RWPE2 (cell line): ENCODE data around the gene FSD1.

Experiments
- ATAC-seq: fragments of 200-7000 bp; cut with Tn5 transposase; 3 replicates; pipeline ENCODE4 v1.9.1; 2021; ENCODE audit warnings: low read depth
- DNase-seq: peaks from one replicate; pipeline ENCODE4 v3.0.0-alpha.2; 2020; ENCODE audit warnings: low spot score
- H3K27ac ChIP-seq: fragments of 450-650 bp; 2 replicates; pipeline ENCODE4 v1.5.1; 2017; ENCODE audit warnings: mild to moderate bottlenecking; ENCODE audit not compliant: poor library complexity, severe bottlenecking
- H3K27me3 ChIP-seq: fragments of 250-450 bp; sonication (Bioruptor Pico); 2 replicates; pipeline ENCODE4 v1.5.1; 2021; ENCODE audit warnings: mild to moderate bottlenecking, moderate library complexity; ENCODE audit not compliant: insufficient read depth, poor library complexity, severe bottlenecking
- H3K36me3 ChIP-seq: fragments of 250-450 bp; sonication (Bioruptor Pico); 2 replicates; pipeline ENCODE4 v1.5.1; 2020; ENCODE audit warnings: low read depth, mild to moderate bottlenecking, moderate library complexity
- H3K4me1 ChIP-seq: fragments of 250-450 bp; sonication (Bioruptor Pico); 2 replicates; pipeline ENCODE4 v1.5.1; 2021; ENCODE audit warnings: mild to moderate bottlenecking, moderate library complexity; ENCODE audit not compliant: insufficient read depth, poor library complexity, severe bottlenecking
- H3K4me3 ChIP-seq: fragments of 250-450 bp; sonication (Bioruptor Pico); 2 replicates; pipeline ENCODE4 v1.5.1; 2021; ENCODE audit warnings: mild to moderate bottlenecking, moderate library complexity; ENCODE audit not compliant: severe bottlenecking
- H3K9me3 ChIP-seq: fragments of 250-450 bp; sonication (Bioruptor Pico); 2 replicates; pipeline ENCODE4 v1.5.1; 2021; ENCODE audit warnings: mild to moderate bottlenecking, moderate library complexity; ENCODE audit not compliant: severe bottlenecking
- CTCF ChIP-seq: fragments of 450-650 bp; IDR thresholded peaks from one replicate; pipeline ENCODE4 v1.5.1; 2017; ENCODE audit warnings: mild to moderate bottlenecking, moderate library complexity; ENCODE audit not compliant: poor library complexity, severe bottlenecking

The FSD1 gene

GRCh38 chr19:4278419-4279266, 25.8 kb upstream of the FSD1 start, which contains the start of gene SHD:
Gene SHD, plus strand, starts transcription at chr19:4279266. Its CDS starts 798 bp downstream, at chr19:4280064.
- Histone ChIP-seq H3K27ac (no peak within 1 kb of the TSS), H3K4me3 (no peak within 1 kb of the TSS)
- no peak for TF ChIP-seq CTCF

GRCh38 chr19:4279267-4279529, 25.2 kb upstream of the FSD1 start:
- H3K9me3 ChIP-seq, result no peaks in the 10 kb centered on the region
- H3K4me1 ChIP-seq, result no peaks in the 10 kb centered on the region
- no peak for TF ChIP-seq CTCF
- DNase-seq (no peak), ATAC-seq (no peak)
- no peak overlapping the region for H3K4me3 ChIP-seq
- no peak overlapping the region for H3K27ac ChIP-seq
- H3K36me3 ChIP-seq, result no peaks in the 10 kb centered on the region
- peaks cover 29% of the 10 kb centered on the region for H3K27me3 ChIP-seq

More at GRCh38 chr19:4278419-4279266, 25.8 kb upstream of the FSD1 start, which contains the start of gene SHD:
- no peak for ATAC-seq
- H3K36me3 ChIP-seq, result no peaks in the 10 kb centered on the region
- no peak for DNase-seq
- peaks cover 29% of the 10 kb centered on the region for H3K27me3 ChIP-seq
- no peaks in the 10 kb centered on the region for H3K9me3 ChIP-seq
- H3K4me1 ChIP-seq, result no peaks in the 10 kb centered on the region

DNA sequence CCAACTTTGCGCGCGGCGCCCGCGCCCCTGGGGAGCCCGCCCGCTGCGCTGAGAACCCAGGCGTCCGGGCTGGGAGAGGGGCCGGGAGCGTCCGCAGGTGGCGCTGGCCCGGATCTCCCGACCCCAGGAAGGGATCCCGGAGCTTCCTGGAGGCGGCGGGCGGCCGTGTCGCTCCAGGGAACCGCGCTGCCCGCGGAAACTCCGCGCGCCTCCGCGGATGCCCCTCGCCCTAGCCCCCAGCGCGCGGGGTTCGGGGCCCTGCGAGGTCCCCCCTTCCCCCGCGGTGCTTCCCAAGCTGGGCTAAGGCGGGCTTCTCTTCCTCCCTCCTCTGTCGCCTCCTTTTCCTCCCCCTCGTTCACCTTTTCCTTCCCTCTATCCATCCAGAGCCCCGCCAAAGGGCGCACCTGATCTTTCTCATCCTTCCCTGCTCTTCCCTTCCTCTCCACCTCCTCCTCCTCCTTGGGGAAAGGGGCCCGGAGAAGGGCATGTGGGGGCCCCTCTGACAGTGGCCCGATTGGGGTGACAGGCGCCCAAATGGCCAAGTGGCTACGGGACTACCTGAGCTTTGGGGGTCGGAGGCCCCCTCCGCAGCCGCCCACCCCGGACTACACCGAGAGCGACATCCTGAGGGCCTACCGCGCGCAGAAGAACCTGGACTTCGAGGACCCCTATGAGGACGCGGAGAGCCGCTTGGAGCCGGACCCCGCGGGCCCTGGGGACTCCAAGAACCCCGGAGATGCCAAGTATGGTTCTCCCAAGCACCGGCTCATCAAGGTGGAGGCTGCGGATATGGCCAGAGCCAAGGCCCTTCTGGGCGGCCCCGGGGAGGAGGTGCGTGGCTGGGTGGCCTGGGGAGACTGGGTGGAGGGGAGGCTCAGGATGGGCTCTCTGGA, 24.6 kb upstream of the FSD1 start:
- no peaks in the 10 kb centered on the region for H3K36me3 ChIP-seq
- no peak overlapping the region for H3K4me3 ChIP-seq
- DNase-seq, result no peak

GRCh38 chr19:4284176-4284958, 20.0 kb upstream of the FSD1 start:
- Histone ChIP-seq H3K4me3 (no peak overlapping the region), H3K36me3 (no peaks in the 10 kb centered on the region), H3K27me3 (peaks cover 17% of the 10 kb centered on the region), H3K27ac (no peak overlapping the region), H3K4me1 (no peaks in the 10 kb centered on the region), H3K9me3 (no peaks in the 10 kb centered on the region)
- ATAC-seq (peak; percentile 73; the same call in 2 of the 3 replicates), DNase-seq (no peak)
- TF ChIP-seq CTCF, result no peak

More for the DNA sequence above, 24.6 kb upstream of the FSD1 start:
- Histone ChIP-seq H3K9me3 (no peaks in the 10 kb centered on the region), H3K4me1 (no peaks in the 10 kb centered on the region), H3K27ac (no peak overlapping the region), H3K27me3 (peaks cover 29% of the 10 kb centered on the region)
- no peak for TF ChIP-seq CTCF
- no peak for ATAC-seq
